ENCODE results near the gene CMTM6.
"Not testable (repeated sequence)": the region's sequence is repeated elsewhere in the genome, so short reads cannot be mapped to it uniquely, and the experiment has no call there.

GRCh38 chr3:32516751-32517150, 14.1 kb upstream of the CMTM6 start:
- TF ChIP-seq CTCF (IDR thresholded peaks at IDR 0.05); POLR2A (IDR thresholded peaks at IDR 0.05; ENCODE audit: low read depth); EP300 (IDR thresholded peaks at IDR 0.05): not testable (repeated sequence)

All from esophagus muscularis mucosa (tissue), 4 donors.